ENCODE data around the gene BRD4. TPM values are rescaled to one million over a fixed set of nuclear protein-coding genes. Genes with fewer than 3 reads are reported as not detected.

BRD4 gene
- total and polyA plus RNA-seq, 8 donors, result 10.6 to 113 (median 20.5) TPM

DNA sequence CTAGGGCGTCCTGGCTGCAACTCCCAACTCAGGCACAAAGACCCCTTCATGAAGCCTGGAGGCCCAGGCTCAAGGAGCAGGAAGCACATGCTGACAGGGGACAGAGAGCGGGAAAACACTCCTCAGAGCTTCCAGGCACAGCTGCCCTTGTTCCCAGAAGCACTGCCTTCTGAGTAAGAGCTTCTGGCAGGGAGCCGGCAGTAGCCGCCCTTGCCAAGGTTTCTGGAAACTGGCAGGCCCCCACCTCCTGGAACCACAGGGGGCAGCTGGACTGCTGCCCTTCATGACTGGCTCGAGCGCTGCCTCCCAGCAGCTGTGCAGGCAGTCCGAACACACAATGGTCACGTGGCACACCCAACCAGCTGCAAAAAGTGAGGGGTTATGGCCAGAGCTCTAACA, 66.5 kb downstream of the BRD4 start:
- intact Hi-C loops (cut with DNase I; ENCODE audit: low total_unique reads), result loop anchor here (10.0 kb wide), 1 partner anchor 59 kb away; no protein-coding TSS in a partner anchor
- no peak for TF ChIP-seq POLR2A (IDR thresholded peaks at IDR 0.05)
- TF ChIP-seq, protein P1, sequence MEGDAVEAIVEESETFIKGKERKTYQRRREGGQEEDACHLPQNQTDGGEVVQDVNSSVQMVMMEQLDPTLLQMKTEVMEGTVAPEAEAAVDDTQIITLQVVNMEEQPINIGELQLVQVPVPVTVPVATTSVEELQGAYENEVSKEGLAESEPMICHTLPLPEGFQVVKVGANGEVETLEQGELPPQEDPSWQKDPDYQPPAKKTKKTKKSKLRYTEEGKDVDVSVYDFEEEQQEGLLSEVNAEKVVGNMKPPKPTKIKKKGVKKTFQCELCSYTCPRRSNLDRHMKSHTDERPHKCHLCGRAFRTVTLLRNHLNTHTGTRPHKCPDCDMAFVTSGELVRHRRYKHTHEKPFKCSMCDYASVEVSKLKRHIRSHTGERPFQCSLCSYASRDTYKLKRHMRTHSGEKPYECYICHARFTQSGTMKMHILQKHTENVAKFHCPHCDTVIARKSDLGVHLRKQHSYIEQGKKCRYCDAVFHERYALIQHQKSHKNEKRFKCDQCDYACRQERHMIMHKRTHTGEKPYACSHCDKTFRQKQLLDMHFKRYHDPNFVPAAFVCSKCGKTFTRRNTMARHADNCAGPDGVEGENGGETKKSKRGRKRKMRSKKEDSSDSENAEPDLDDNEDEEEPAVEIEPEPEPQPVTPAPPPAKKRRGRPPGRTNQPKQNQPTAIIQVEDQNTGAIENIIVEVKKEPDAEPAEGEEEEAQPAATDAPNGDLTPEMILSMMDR (IDR thresholded peaks at IDR 0.05), result no peak
- TF ChIP-seq POLR2AphosphoS5 (IDR thresholded peaks at IDR 0.05), result peak; percentile 84 to 95 (median 87)
- peak; percentile 93 for TF ChIP-seq EP300 (IDR thresholded peaks at IDR 0.05)
- H3K4me3 ChIP-seq, result no peak overlapping the region
- H3K9me3 ChIP-seq, result no peaks in the 10 kb centered on the region
- H3K27ac ChIP-seq, result peak overlapping the region; percentile 53 to 90 (median 82)
- peaks cover 47 to 84% (median 72%) of the 10 kb centered on the region in 4 donors for H3K4me1 ChIP-seq
- 8 to 33% (median 26%) methylated on average over 4 to 8 of the region's 8 CpGs for WGBS, 5 donors
- peak; percentile 91 to 93 for DNase-seq
- peaks cover 50 to 99% (median 87%) of the 10 kb centered on the region in 4 donors for H3K36me3 ChIP-seq
- H3K27me3 ChIP-seq, result no peaks in the 10 kb centered on the region

DNA sequence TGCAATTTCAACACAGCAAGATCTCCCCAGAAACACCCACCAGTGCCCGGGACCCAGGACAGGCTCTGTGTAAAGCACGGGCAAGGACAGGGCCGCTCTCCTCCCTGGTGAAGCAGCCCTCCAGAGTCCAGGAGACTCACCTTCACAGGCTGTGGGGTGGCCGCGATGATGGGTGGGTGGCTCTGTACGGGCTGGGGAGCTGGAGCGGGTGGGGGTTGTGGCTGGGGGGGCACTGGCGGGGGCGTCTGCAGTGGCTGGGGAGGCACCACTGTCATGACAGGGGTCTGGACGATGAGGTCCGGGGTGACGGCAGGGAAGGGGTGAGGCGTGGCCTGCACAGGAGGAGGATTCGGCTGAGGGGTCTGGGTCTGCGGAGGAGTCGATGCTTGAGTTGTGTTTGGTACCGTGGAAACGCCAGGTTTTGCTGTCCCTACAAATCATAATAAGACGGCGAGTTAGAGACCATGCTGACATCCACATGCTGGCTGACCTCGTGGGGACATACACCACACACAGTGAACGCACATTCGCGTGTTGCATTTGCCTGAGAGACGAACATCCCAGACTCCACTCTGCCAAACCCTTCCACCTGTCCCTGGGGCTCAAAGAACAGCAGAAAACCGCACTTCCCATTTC, 67.0 kb downstream of the BRD4 start:
- Histone ChIP-seq H3K27ac (peak overlapping the region; percentile 53 to 90 (median 82)), H3K4me1 (peaks cover 47 to 79% (median 69%) of the 10 kb centered on the region in 4 donors), H3K27me3 (no peaks in the 10 kb centered on the region), H3K4me3 (peak overlapping the region in 1 of 4 donors; percentile 11), H3K36me3 (peaks cover 52 to 99% (median 87%) of the 10 kb centered on the region in 4 donors), H3K9me3 (no peaks in the 10 kb centered on the region)
- TF ChIP-seq POLR2AphosphoS5 (IDR thresholded peaks at IDR 0.05), result no peak
- TF ChIP-seq POLR2A (IDR thresholded peaks at IDR 0.05), result no peak
- no peak for TF ChIP-seq EP300 (IDR thresholded peaks at IDR 0.05)
- TF ChIP-seq, protein P1 (IDR thresholded peaks at IDR 0.05), result no peak
- 65 to 73% (median 68%) methylated on average over 23 to 26 of the region's 26 CpGs for WGBS, 5 donors
- no peak for DNase-seq
- intact Hi-C loops (cut with DNase I; ENCODE audit: low total_unique reads), result loop anchor here (10.0 kb wide), 1 partner anchor 59 kb away; no protein-coding TSS in a partner anchor

GRCh38 chr19:15264933-15265206, 67.5 kb downstream of the BRD4 start:
- Histone ChIP-seq H3K9me3 (no peaks in the 10 kb centered on the region), H3K4me1 (peaks cover 47 to 74% (median 66%) of the 10 kb centered on the region in 4 donors), H3K27me3 (no peaks in the 10 kb centered on the region), H3K36me3 (peaks cover 56 to 99% (median 87%) of the 10 kb centered on the region in 4 donors), H3K27ac (peak overlapping the region in 4 of 5 donors; percentile 79 to 90 (median 84)), H3K4me3 (peak overlapping the region in 1 of 4 donors; percentile 11)
- TF ChIP-seq, protein P1 (IDR thresholded peaks at IDR 0.05), result no peak
- no peak for TF ChIP-seq POLR2AphosphoS5 (IDR thresholded peaks at IDR 0.05)
- intact Hi-C loops (cut with DNase I; ENCODE audit: low total_unique reads), result loop anchor here (10.0 kb wide), 1 partner anchor 60 kb away; no protein-coding TSS in a partner anchor
- WGBS, 5 donors, result 67 to 100% (median 88%) methylated on average over 1 of the region's 1 CpG
- DNase-seq, result no peak

- peak in 1 of 3 donors; percentile 56 for TF ChIP-seq POLR2AphosphoS5 (IDR thresholded peaks at IDR 0.05)
- TF ChIP-seq POLR2A (IDR thresholded peaks at IDR 0.05), result no peak
- TF ChIP-seq EP300 (IDR thresholded peaks at IDR 0.05), result no peak
- TF ChIP-seq, protein P1 (IDR thresholded peaks at IDR 0.05), result peak in 5 of 7 experiments; percentile 58 to 82 (median 72)
- H3K36me3 ChIP-seq, result peaks cover 62 to 100% (median 91%) of the 10 kb centered on the region in 4 donors
- no peak overlapping the region for H3K4me3 ChIP-seq
- H3K27ac ChIP-seq, result peak overlapping the region; percentile 16 to 90 (median 82)
- H3K27me3 ChIP-seq, result no peaks in the 10 kb centered on the region
- 62 to 68% (median 67%) methylated on average over 21 to 28 of the region's 28 CpGs for WGBS, 5 donors
- intact Hi-C loops (cut with DNase I; ENCODE audit: low total_unique reads), result loop anchor here (10.0 kb wide), 1 partner anchor 61 kb away; no protein-coding TSS in a partner anchor
- peak; percentile 80 to 87 for DNase-seq
- H3K9me3 ChIP-seq, result no peaks in the 10 kb centered on the region
- peaks cover 46 to 68% (median 61%) of the 10 kb centered on the region in 4 donors for H3K4me1 ChIP-seq
Observed at GRCh38 chr19:15264061-15264932, 68.0 kb downstream of the BRD4 start.

Data from stomach (tissue), 9 donors.